ENCODE data around the gene PSMB2. TPM values are rescaled to one million over a fixed set of nuclear protein-coding genes. Genes with fewer than 3 reads are reported as not detected.

Gene PSMB2
- polyA plus RNA-seq, 2 of the 4 experiments (the other 2 are of a cell fraction), result 84.6 to 88.3 TPM

GRCh38 chr1:35563166-35563565 lies 78.2 kb downstream of the PSMB2 start:
- ChIA-PET POLR2A (no interaction called here), CTCF (interaction anchor here (1.6 kb wide), 1 partner anchor 112 kb away, joined by 6 read pairs; no protein-coding TSS in a partner anchor)
- WGBS (ENCODE audit: missing lambda C conversion rate), result 91% methylated on average over 9 of the region's 12 CpGs
- H3K4me1 ChIP-seq, result peaks cover 9% of the 10 kb centered on the region; the same call in 2 of the 3 replicates
- H3K4me2 ChIP-seq, result no peak overlapping the region
- DNase-seq (ENCODE audit: low read depth in 1 of 2, low spot score in 1 of 2) (no peak), ATAC-seq (no peak), FAIRE-seq (no peak)
- TF ChIP-seq FOXS1 (CRISPR knock-in tag; IDR thresholded peaks at IDR 0.05) (no peak), HMGXB4 (CRISPR knock-in tag; IDR thresholded peaks at IDR 0.05; ENCODE audit: borderline replicate concordance) (no peak), HEYL (CRISPR knock-in tag; IDR thresholded peaks at IDR 0.05) (no peak), KDM1A (IDR thresholded peaks at IDR 0.05; ENCODE audit: low read depth) (no peak)
- no peaks in the 10 kb centered on the region for H3K9me3 ChIP-seq
- H3K27ac ChIP-seq, result no peak overlapping the region
- H3K4me3 ChIP-seq, result no peak overlapping the region

DNA sequence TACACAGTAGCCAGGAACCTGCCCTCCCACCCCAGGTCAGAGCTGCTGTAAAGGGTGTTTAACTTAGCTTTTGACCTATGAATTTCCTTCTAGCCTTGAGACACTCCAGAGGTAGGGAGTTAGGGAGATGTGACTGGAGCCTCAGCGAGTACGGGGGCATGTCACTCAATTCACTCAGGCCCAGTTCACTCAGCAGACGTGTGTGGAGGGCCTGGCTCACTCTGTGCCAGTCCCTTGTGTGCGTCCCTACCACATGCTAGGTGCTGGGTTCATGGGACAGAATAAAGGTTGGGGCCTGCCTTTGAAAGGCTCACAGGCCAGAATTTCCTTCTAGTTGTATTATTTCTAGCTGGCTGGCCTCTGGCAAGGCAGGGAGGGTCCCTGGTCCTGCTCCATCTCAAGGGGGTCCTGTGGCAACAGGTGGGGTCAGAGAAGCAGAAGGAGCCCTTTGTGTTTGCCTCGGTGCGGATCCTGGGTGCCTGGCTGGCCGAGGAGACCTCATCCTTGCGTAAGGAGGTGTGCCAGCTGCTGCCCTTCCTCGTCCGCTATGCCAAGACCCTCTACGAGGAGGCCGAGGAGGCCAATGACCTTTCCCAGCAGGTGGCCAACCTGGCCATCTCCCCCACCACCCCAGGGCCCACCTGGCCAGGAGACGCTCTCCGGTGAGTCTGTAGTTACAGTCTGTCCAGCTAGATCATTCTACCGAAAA lies 79.2 kb downstream of the PSMB2 start:
- Histone ChIP-seq H3K4me2 (no peak overlapping the region), H3K4me1 (peaks cover 9% of the 10 kb centered on the region; the same call in 2 of the 3 replicates), H3K27ac (no peak overlapping the region), H3K9me3 (no peaks in the 10 kb centered on the region), H3K4me3 (no peak overlapping the region)
- DNase-seq (ENCODE audit: low read depth in 1 of 2, low spot score in 1 of 2) (no peak), FAIRE-seq (no peak), ATAC-seq (no peak)
- WGBS (ENCODE audit: missing lambda C conversion rate), result 96% methylated on average over 10 of the region's 15 CpGs
- ChIA-PET CTCF (interaction anchor here (1.0 to 3.4 kb wide), 6 partner anchors 10 to 213 kb away, joined by 3 to 15 read pairs (median 5); partner anchors contain the start of gene TFAP2E), POLR2A (no interaction called here)
- TF ChIP-seq BCL3 (IDR thresholded peaks at IDR 0.05), result no peak
- TF ChIP-seq PHF8 (IDR thresholded peaks at IDR 0.05; ENCODE audit: borderline replicate concordance, low read depth), result no peak
- no peak for TF ChIP-seq RFX5 (IDR thresholded peaks at IDR 0.05)
- TF ChIP-seq, protein P1, sequence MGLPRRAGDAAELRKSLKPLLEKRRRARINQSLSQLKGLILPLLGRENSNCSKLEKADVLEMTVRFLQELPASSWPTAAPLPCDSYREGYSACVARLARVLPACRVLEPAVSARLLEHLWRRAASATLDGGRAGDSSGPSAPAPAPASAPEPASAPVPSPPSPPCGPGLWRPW (IDR thresholded peaks at IDR 0.05), result no peak
- TF ChIP-seq RAD21 (conservative IDR thresholded peaks at IDR 0.05 in 1 of 2, IDR thresholded peaks at IDR 0.05 in 1 of 2), result no peak
- TF ChIP-seq GATA3 (IDR thresholded peaks at IDR 0.05; ENCODE audit: borderline replicate concordance), result no peak
- TF ChIP-seq ELK1 (IDR thresholded peaks at IDR 0.05; ENCODE audit: low read depth, low read length), result no peak
- TF ChIP-seq, protein P2, sequence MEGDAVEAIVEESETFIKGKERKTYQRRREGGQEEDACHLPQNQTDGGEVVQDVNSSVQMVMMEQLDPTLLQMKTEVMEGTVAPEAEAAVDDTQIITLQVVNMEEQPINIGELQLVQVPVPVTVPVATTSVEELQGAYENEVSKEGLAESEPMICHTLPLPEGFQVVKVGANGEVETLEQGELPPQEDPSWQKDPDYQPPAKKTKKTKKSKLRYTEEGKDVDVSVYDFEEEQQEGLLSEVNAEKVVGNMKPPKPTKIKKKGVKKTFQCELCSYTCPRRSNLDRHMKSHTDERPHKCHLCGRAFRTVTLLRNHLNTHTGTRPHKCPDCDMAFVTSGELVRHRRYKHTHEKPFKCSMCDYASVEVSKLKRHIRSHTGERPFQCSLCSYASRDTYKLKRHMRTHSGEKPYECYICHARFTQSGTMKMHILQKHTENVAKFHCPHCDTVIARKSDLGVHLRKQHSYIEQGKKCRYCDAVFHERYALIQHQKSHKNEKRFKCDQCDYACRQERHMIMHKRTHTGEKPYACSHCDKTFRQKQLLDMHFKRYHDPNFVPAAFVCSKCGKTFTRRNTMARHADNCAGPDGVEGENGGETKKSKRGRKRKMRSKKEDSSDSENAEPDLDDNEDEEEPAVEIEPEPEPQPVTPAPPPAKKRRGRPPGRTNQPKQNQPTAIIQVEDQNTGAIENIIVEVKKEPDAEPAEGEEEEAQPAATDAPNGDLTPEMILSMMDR (IDR thresholded peaks at IDR 0.05), result no peak
- TF ChIP-seq JUN (IDR thresholded peaks at IDR 0.05), result no peak
- TF ChIP-seq PBX3 (IDR thresholded peaks at IDR 0.05), result no peak
- TF ChIP-seq FOSB (CRISPR knock-in tag; IDR thresholded peaks at IDR 0.05), result no peak
- TF ChIP-seq EHF (CRISPR knock-in tag; IDR thresholded peaks at IDR 0.05), result no peak
- TF ChIP-seq ZFP36 (IDR thresholded peaks at IDR 0.05; ENCODE audit: borderline replicate concordance, partially characterized antibody), result no peak
- no peak for TF ChIP-seq HEYL (CRISPR knock-in tag; IDR thresholded peaks at IDR 0.05)
